Naive B cell (primary cell): ENCODE results near the gene GLRB. TPM values are rescaled to one million over a fixed set of nuclear protein-coding genes. Genes with fewer than 3 reads are reported as not detected.
"Not testable (repeated sequence)": the region's sequence is repeated elsewhere in the genome, so short reads cannot be mapped to it uniquely, and the experiment has no call there.

Source experiments
- ATAC-seq, 2 donors: fragments of 150-1000 bp; cut with Tn5 transposase; 2 replicates each; pipeline ENCODE4 v1.10.0; 2021; ENCODE audit warnings: low read depth in 2 of 2, mild to moderate bottlenecking in 2 of 2, moderate library complexity in 2 of 2
- DNase-seq: peaks from one replicate; pipeline ENCODE4 v3.0.0; 2022
- H3K27ac Mint-ChIP-seq, 6 donors: one replicate each; pipeline ENCODE4 v1.8.0; 2020 to 2022; ENCODE audit warnings: mild to moderate bottlenecking in 6 of 6, mixed read lengths in 6 of 6, moderate library complexity in 5 of 6, inconsistent platforms in 2 of 6
- H3K27me3 Mint-ChIP-seq, 3 donors: one replicate each; pipeline ENCODE4 v1.8.0; 2021 to 2022; ENCODE audit warnings: mixed read lengths in 3 of 3, mild to moderate bottlenecking in 1 of 3
- H3K36me3 Mint-ChIP-seq, 2 donors: one replicate each; pipeline ENCODE4 v1.8.0; 2020 to 2022; ENCODE audit warnings: mixed read lengths in 2 of 2, inconsistent platforms in 1 of 2, mild to moderate bottlenecking in 1 of 2
- H3K4me1 Mint-ChIP-seq, 3 donors: one replicate each; pipeline ENCODE4 v1.8.0; 2020 to 2022; ENCODE audit warnings: mixed read lengths in 3 of 3, inconsistent platforms in 1 of 3, mild to moderate bottlenecking in 1 of 3, moderate library complexity in 1 of 3
- H3K4me3 Mint-ChIP-seq, 8 donors: one replicate each; pipeline ENCODE4 v1.8.0; 2020 to 2022; ENCODE audit warnings: mild to moderate bottlenecking in 8 of 8, mixed read lengths in 8 of 8, moderate library complexity in 8 of 8, inconsistent platforms in 2 of 8
- H3K9me3 Mint-ChIP-seq, 7 donors: one replicate each; pipeline ENCODE4 v1.8.0; 2020 to 2022; ENCODE audit warnings: mixed read lengths in 7 of 7, mild to moderate bottlenecking in 5 of 7, inconsistent platforms in 2 of 7, moderate library complexity in 1 of 7
- polyA plus RNA-seq, 6 donors: library from polyadenylated mRNA; unstranded; fragments of 300-500 nt; fragmentation: Illumina TruSeq; gene quantifications; one replicate each; pipeline ENCODE4 v1.2.3, GENCODE V29; 2021; ENCODE audit warnings: low read depth in 6 of 6

Gene GLRB
- polyA plus RNA-seq, 6 donors from 2014 or later, result not detected

- Mint-ChIP-seq H3K9me3 (peaks cover 0 to 2% (median 0%) of the 10 kb centered on the region in 7 donors), H3K36me3 (no peaks in the 10 kb centered on the region), H3K4me3 (no peak overlapping the region), H3K4me1 (no peaks in the 10 kb centered on the region), H3K27me3 (no peaks in the 10 kb centered on the region), H3K27ac (no peak overlapping the region)
- DNase-seq, result no peak
- ATAC-seq, result no peak
These were observed 94.4 kb downstream of the GLRB start for GRCh38 chr4:157170321-157170720.

- peaks cover 0 to 2% (median 0%) of the 10 kb centered on the region in 7 donors for H3K9me3 Mint-ChIP-seq
- no peaks in the 10 kb centered on the region for H3K36me3 Mint-ChIP-seq
- H3K4me1 Mint-ChIP-seq, result no peaks in the 10 kb centered on the region
- ATAC-seq, result no peak
- H3K27me3 Mint-ChIP-seq, result no peaks in the 10 kb centered on the region
- H3K4me3 Mint-ChIP-seq, result no peak overlapping the region
- no peak for DNase-seq
- no peak overlapping the region for H3K27ac Mint-ChIP-seq
These were observed 96.1 kb downstream of the GLRB start for GRCh38 chr4:157172011-157172410.

GRCh38 chr4:157180268-157180667, 104.3 kb downstream of the GLRB start:
- H3K9me3 Mint-ChIP-seq, ATAC-seq: not testable (repeated sequence)

GRCh38 chr4:157184300-157184699, 108.3 kb downstream of the GLRB start:
- Mint-ChIP-seq H3K4me3 (no peak overlapping the region), H3K27me3 (no peaks in the 10 kb centered on the region), H3K27ac (no peak overlapping the region), H3K4me1 (no peaks in the 10 kb centered on the region), H3K36me3 (no peaks in the 10 kb centered on the region), H3K9me3 (peaks cover 0 to 16% (median 7%) of the 10 kb centered on the region in 7 donors)
- DNase-seq, result no peak
- ATAC-seq, result no peak

More at GRCh38 chr4:157180268-157180667, 104.3 kb downstream of the GLRB start:
- H3K36me3 Mint-ChIP-seq, H3K27me3 Mint-ChIP-seq, H3K4me1 Mint-ChIP-seq, H3K27ac Mint-ChIP-seq, DNase-seq, H3K4me3 Mint-ChIP-seq: not testable (repeated sequence)

- H3K27ac Mint-ChIP-seq, result no peak overlapping the region
- H3K4me3 Mint-ChIP-seq, result no peak overlapping the region
- no peaks in the 10 kb centered on the region for H3K4me1 Mint-ChIP-seq
- peaks cover 0 to 20% (median 10%) of the 10 kb centered on the region in 7 donors for H3K9me3 Mint-ChIP-seq
- ATAC-seq (no peak), DNase-seq (no peak)
- no peaks in the 10 kb centered on the region for H3K36me3 Mint-ChIP-seq
- no peaks in the 10 kb centered on the region for H3K27me3 Mint-ChIP-seq
These were observed 109.4 kb downstream of the GLRB start for GRCh38 chr4:157185363-157185762.

- ATAC-seq, result no peak
- no peak overlapping the region for H3K4me3 Mint-ChIP-seq
- no peak overlapping the region for H3K27ac Mint-ChIP-seq
- DNase-seq, result no peak
- H3K4me1 Mint-ChIP-seq, result no peaks in the 10 kb centered on the region
- H3K36me3 Mint-ChIP-seq, result no peaks in the 10 kb centered on the region
- no peaks in the 10 kb centered on the region for H3K27me3 Mint-ChIP-seq
- peaks cover 0 to 2% (median 0%) of the 10 kb centered on the region in 7 donors for H3K9me3 Mint-ChIP-seq
These were observed 119.4 kb downstream of the GLRB start for GRCh38 chr4:157195374-157195773.

- H3K4me3 Mint-ChIP-seq, result no peak overlapping the region
- no peak for ATAC-seq
- H3K36me3 Mint-ChIP-seq, result no peaks in the 10 kb centered on the region
- no peaks in the 10 kb centered on the region for H3K4me1 Mint-ChIP-seq
- no peak overlapping the region for H3K27ac Mint-ChIP-seq
- no peak for DNase-seq
- no peaks in the 10 kb centered on the region for H3K27me3 Mint-ChIP-seq
- peaks cover 0 to 2% (median 0%) of the 10 kb centered on the region in 7 donors for H3K9me3 Mint-ChIP-seq
These were observed 120.1 kb downstream of the GLRB start for GRCh38 chr4:157196046-157196445.

- DNase-seq, result peak; percentile 6
These were observed 128.8 kb downstream of the GLRB start for GRCh38 chr4:157204634-157205244.

GRCh38 chr4:157217708-157218107, 141.8 kb downstream of the GLRB start:
- no peak for DNase-seq
- peaks cover 16 to 40% (median 34%) of the 10 kb centered on the region in 3 donors for H3K27me3 Mint-ChIP-seq
- no peak overlapping the region for H3K27ac Mint-ChIP-seq
- no peak for ATAC-seq
- peaks cover 4 to 25% of the 10 kb centered on the region in 2 donors for H3K36me3 Mint-ChIP-seq
- peaks cover 0 to 4% (median 4%) of the 10 kb centered on the region in 3 donors for H3K4me1 Mint-ChIP-seq
- peaks cover 0 to 25% (median 9%) of the 10 kb centered on the region in 7 donors for H3K9me3 Mint-ChIP-seq
- H3K4me3 Mint-ChIP-seq, result no peak overlapping the region

More at GRCh38 chr4:157204634-157205244, 128.8 kb downstream of the GLRB start:
- Mint-ChIP-seq H3K27ac (no peak overlapping the region), H3K36me3 (no peaks in the 10 kb centered on the region), H3K9me3 (peaks cover 0 to 4% (median 0%) of the 10 kb centered on the region in 7 donors), H3K4me1 (no peaks in the 10 kb centered on the region), H3K4me3 (no peak overlapping the region), H3K27me3 (no peaks in the 10 kb centered on the region)
- no peak for ATAC-seq

GRCh38 chr4:157219711-157220370, 143.9 kb downstream of the GLRB start:
- Mint-ChIP-seq H3K9me3 (peaks cover 2 to 33% (median 9%) of the 10 kb centered on the region in 7 donors), H3K4me3 (peak overlapping the region in 1 of 8 donors; percentile 21), H3K27me3 (peaks cover 25 to 49% (median 43%) of the 10 kb centered on the region in 3 donors), H3K4me1 (peaks cover 0 to 4% (median 4%) of the 10 kb centered on the region in 3 donors), H3K27ac (no peak overlapping the region), H3K36me3 (peaks cover 4 to 25% of the 10 kb centered on the region in 2 donors)
- ATAC-seq, result no peak
- DNase-seq, result no peak

- ATAC-seq, result no peak
These were observed 144.5 kb downstream of the GLRB start, which contains the start of gene GRIA2 for GRCh38 chr4:157220371-157220881. Gene GRIA2, plus strand, starts transcription at chr4:157220728. Its CDS starts 315 bp downstream, at chr4:157221043.

GRCh38 chr4:157221426-157221894, 145.5 kb downstream of the GLRB start:
- H3K4me1 Mint-ChIP-seq, result peaks cover 0 to 4% (median 4%) of the 10 kb centered on the region in 3 donors
- no peak overlapping the region for H3K4me3 Mint-ChIP-seq
- H3K27ac Mint-ChIP-seq, result peak overlapping the region in 1 of 6 donors; percentile 80
- peaks cover 25 to 46% (median 43%) of the 10 kb centered on the region in 3 donors for H3K27me3 Mint-ChIP-seq
- ATAC-seq (no peak), DNase-seq (no peak)
- H3K36me3 Mint-ChIP-seq, result peaks cover 4 to 25% of the 10 kb centered on the region in 2 donors
- peaks cover 2 to 29% (median 6%) of the 10 kb centered on the region in 7 donors for H3K9me3 Mint-ChIP-seq

More at GRCh38 chr4:157220371-157220881, 144.5 kb downstream of the GLRB start, which contains the start of gene GRIA2:
- no peak for DNase-seq
- peak within 1 kb of the TSS in 3 of 8 donors; percentile 20 to 36 (median 21) for H3K4me3 Mint-ChIP-seq
- peaks cover 2 to 33% (median 9%) of the 10 kb centered on the region in 7 donors for H3K9me3 Mint-ChIP-seq
- H3K36me3 Mint-ChIP-seq, result peaks cover 4 to 25% of the 10 kb centered on the region in 2 donors
- H3K4me1 Mint-ChIP-seq, result peaks cover 0 to 4% (median 4%) of the 10 kb centered on the region in 3 donors
- peaks cover 25 to 49% (median 43%) of the 10 kb centered on the region in 3 donors for H3K27me3 Mint-ChIP-seq
- no peak within 1 kb of the TSS for H3K27ac Mint-ChIP-seq
